ENCODE measurements around the gene ITGA4.

ITGA4 gene

GRCh38 chr2:181576431-181576830 is 119.2 kb downstream of the ITGA4 start:
- no peak for DNase-seq

- no peak for DNase-seq
Observed at GRCh38 chr2:181578829-181579228, 121.6 kb downstream of the ITGA4 start.

- no peak for DNase-seq
Observed at GRCh38 chr2:181581534-181581933, 124.3 kb downstream of the ITGA4 start.

GRCh38 chr2:181585732-181586131 is 128.5 kb downstream of the ITGA4 start:
- no peak for DNase-seq
